Keratinocyte (primary cell): ENCODE results near the gene CNTNAP2. TPM values are rescaled to one million over a fixed set of nuclear protein-coding genes. Genes with fewer than 3 reads are reported as not detected.

Experiments
- DNase-seq: peaks from one replicate; pipeline ENCODE4 v3.0.0-alpha.2; 2011; ENCODE audit warnings: low read depth, missing footprints, low spot score
- FAIRE-seq: peaks from 2 replicates; lab custom pipeline; 2011; peaks lifted over from hg19 to GRCh38; lab: Jason Lieb, UNC
- H2AFZ ChIP-seq: 2 replicates; pipeline ENCODE4 v1.6.0; 2012; ENCODE audit warnings: low read length, control low read depth, inconsistent platforms; ENCODE audit not compliant: control insufficient read depth
- H3K27ac ChIP-seq: 2 replicates; pipeline ENCODE4 v1.5.1; 2011; ENCODE audit warnings: low read length; ENCODE audit not compliant: control insufficient read depth, insufficient read depth
- H3K27me3 ChIP-seq: 3 replicates; pipeline ENCODE4 v1.6.0; 2011; ENCODE audit warnings: low read length; ENCODE audit not compliant: control insufficient read depth, insufficient read depth; ENCODE audit errors: extremely low read depth
- H3K36me3 ChIP-seq, 2 experiments: 2 replicates in 1 of 2; 3 replicates in 1 of 2; pipeline ENCODE4 v1.5.1; 2011; ENCODE audit warnings: low read length in 2 of 2, mild to moderate bottlenecking in 1 of 2; ENCODE audit not compliant: control insufficient read depth in 2 of 2, insufficient read depth in 2 of 2; ENCODE audit errors: extremely low read depth in 1 of 2
- H3K4me1 ChIP-seq: 3 replicates; pipeline ENCODE4 v1.5.1; 2011; ENCODE audit warnings: low read length; ENCODE audit not compliant: control insufficient read depth, insufficient read depth; ENCODE audit errors: extremely low read depth
- H3K4me2 ChIP-seq: 3 replicates; pipeline ENCODE4 v1.6.0; 2011; ENCODE audit warnings: low read depth, low read length; ENCODE audit not compliant: control insufficient read depth, insufficient read depth; ENCODE audit errors: extremely low read depth
- H3K4me3 ChIP-seq, 3 experiments: fragments of 200-600 bp in 1 of 3; sonication (generic) in 1 of 3; 2 replicates in 2 of 3; 3 replicates in 1 of 3; pipeline ENCODE4 v1.5.1; 2011 to 2016; ENCODE audit warnings: low read length in 3 of 3, mild to moderate bottlenecking in 3 of 3, control low read depth in 2 of 3, inconsistent platforms in 1 of 3, low read depth in 1 of 3, mixed read lengths in 1 of 3, mixed run types in 1 of 3, moderate library complexity in 1 of 3; ENCODE audit not compliant: control insufficient read depth in 2 of 3, insufficient read depth in 2 of 3; ENCODE audit errors: extremely low read depth in 1 of 3
- H3K79me2 ChIP-seq: 2 replicates; pipeline ENCODE4 v1.6.0; 2012; ENCODE audit warnings: low read length; ENCODE audit not compliant: control insufficient read depth, insufficient read depth
- H3K9ac ChIP-seq: 3 replicates; pipeline ENCODE4 v1.6.0; 2011; ENCODE audit warnings: low read length; ENCODE audit not compliant: control insufficient read depth, insufficient read depth; ENCODE audit errors: extremely low read depth
- H3K9me1 ChIP-seq: 3 replicates; pipeline ENCODE4 v1.6.0; 2011; ENCODE audit warnings: low read length; ENCODE audit not compliant: control insufficient read depth, insufficient read depth; ENCODE audit errors: extremely low read depth
- H3K9me3 ChIP-seq: 2 replicates; pipeline ENCODE4 v1.5.1; 2012; ENCODE audit warnings: low read depth, low read length; ENCODE audit not compliant: control insufficient read depth
- H4K20me1 ChIP-seq: 3 replicates; pipeline ENCODE4 v1.6.0; 2011; ENCODE audit warnings: low read length; ENCODE audit not compliant: control insufficient read depth, insufficient read depth; ENCODE audit errors: extremely low read depth
- EZH2 ChIP-seq: IDR thresholded peaks from one replicate; pipeline ENCODE4 v1.6.1; 2012; ENCODE audit warnings: inconsistent platforms, mild to moderate bottlenecking, low read length, moderate library complexity
- dilution Hi-C: fragments of 300-500 bp; cut with MboI; formaldehyde crosslinking; loops from one replicate; pipeline ENCODE4 v1.7.0; 2020; ENCODE audit warnings: low sequenced_read_pairs; ENCODE audit not compliant: extremely low pct_ligation_motif_present
- polyA plus RNA-seq, 5 experiments: library from polyadenylated mRNA; depleted of rRNA in 3 of 5; stranded (reverse) in 3 of 5; stranded (forward) in 1 of 5; unstranded in 1 of 5; fragments of >200 nt; gene quantifications; 1 replicate in 1 of 5; 2 replicates in 3 of 5; 3 replicates in 1 of 5; pipeline versions ENCODE4 v1.2.1 to v1.2.3, GENCODE V29; 2011 to 2012; ENCODE audit warnings: missing spikeins in 2 of 5, low read depth in 1 of 5, low replicate concordance in 1 of 5
- TF ChIP-seq, protein P1 (sequence below), 3 experiments: IDR thresholded peaks in 1 of 3; conservative IDR thresholded peaks in 1 of 3; optimal IDR thresholded peaks in 1 of 3; 2 replicates in 2 of 3; 3 replicates in 1 of 3; pipeline versions ENCODE3 to v1.5.1; 2011; ENCODE audit warnings: low read length in 3 of 3, mild to moderate bottlenecking in 3 of 3, moderate library complexity in 2 of 3, control low read depth in 1 of 3, inconsistent platforms in 1 of 3; ENCODE audit not compliant: insufficient read depth in 2 of 3; ENCODE audit errors: extremely low read depth in 1 of 3

CNTNAP2 gene
- polyA plus RNA-seq, 1 donor (not counting 4 experiments of a cell fraction or from before 2014, with no cell fraction given): 1.4 TPM

GRCh38 chr7:147483634-147484292 is 1367.2 kb downstream of the CNTNAP2 start:
- no peak for DNase-seq
- dilution Hi-C loops: no loop called here

DNA sequence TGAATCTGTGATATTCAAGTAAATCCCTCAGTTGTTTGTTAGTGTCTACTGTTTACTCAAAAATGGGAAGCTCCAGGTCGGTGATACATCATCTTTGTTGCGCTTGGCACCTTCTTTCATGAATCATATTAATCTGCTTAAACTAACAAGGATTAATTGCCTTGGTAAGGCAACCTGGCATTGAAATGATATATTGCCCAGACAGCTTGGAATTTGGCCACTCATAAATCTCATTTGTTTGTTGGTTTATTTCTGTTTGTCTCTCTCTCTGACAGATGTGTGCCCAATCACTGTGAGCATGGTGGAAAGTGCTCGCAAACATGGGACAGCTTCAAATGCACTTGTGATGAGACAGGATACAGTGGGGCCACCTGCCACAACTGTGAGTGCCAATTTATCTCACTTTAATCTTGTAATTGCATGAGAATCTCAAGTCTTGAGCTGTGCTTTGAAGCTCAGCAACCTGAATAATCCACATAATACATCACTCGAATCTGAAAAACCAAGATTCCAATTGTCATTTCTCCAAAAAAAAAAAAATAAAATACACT is 1369.1 kb downstream of the CNTNAP2 start:
- no peak for DNase-seq
- H3K4me2 ChIP-seq: no peak overlapping the region
- no peaks in the 10 kb centered on the region for H3K27me3 ChIP-seq
- dilution Hi-C loops: no loop called here
- no peak overlapping the region for H2AFZ ChIP-seq
- no peaks in the 10 kb centered on the region for H3K36me3 ChIP-seq
- no peaks in the 10 kb centered on the region for H3K9me3 ChIP-seq
- no peaks in the 10 kb centered on the region for H3K79me2 ChIP-seq
- FAIRE-seq: no peak
- H3K9me1 ChIP-seq: no peaks in the 10 kb centered on the region
- no peak overlapping the region for H3K4me3 ChIP-seq
- H3K4me1 ChIP-seq: no peaks in the 10 kb centered on the region
- H3K9ac ChIP-seq: no peak overlapping the region
- TF ChIP-seq EZH2: no peak
- TF ChIP-seq, protein P1, sequence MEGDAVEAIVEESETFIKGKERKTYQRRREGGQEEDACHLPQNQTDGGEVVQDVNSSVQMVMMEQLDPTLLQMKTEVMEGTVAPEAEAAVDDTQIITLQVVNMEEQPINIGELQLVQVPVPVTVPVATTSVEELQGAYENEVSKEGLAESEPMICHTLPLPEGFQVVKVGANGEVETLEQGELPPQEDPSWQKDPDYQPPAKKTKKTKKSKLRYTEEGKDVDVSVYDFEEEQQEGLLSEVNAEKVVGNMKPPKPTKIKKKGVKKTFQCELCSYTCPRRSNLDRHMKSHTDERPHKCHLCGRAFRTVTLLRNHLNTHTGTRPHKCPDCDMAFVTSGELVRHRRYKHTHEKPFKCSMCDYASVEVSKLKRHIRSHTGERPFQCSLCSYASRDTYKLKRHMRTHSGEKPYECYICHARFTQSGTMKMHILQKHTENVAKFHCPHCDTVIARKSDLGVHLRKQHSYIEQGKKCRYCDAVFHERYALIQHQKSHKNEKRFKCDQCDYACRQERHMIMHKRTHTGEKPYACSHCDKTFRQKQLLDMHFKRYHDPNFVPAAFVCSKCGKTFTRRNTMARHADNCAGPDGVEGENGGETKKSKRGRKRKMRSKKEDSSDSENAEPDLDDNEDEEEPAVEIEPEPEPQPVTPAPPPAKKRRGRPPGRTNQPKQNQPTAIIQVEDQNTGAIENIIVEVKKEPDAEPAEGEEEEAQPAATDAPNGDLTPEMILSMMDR (optimal IDR thresholded peaks at IDR 0.05 in 1 of 3, IDR thresholded peaks at IDR 0.05 in 1 of 3, conservative IDR thresholded peaks at IDR 0.05 in 1 of 3; ENCODE audit: extremely low read depth in 1 of 3, insufficient read depth in 2 of 3, low read length in 3 of 3): no peak
- no peaks in the 10 kb centered on the region for H4K20me1 ChIP-seq
- no peak overlapping the region for H3K27ac ChIP-seq

More at GRCh38 chr7:147483634-147484292, 1367.2 kb downstream of the CNTNAP2 start:
- no peak for FAIRE-seq
- Histone ChIP-seq H3K4me3 (no peak overlapping the region), H3K9me3 (no peaks in the 10 kb centered on the region), H3K27me3 (no peaks in the 10 kb centered on the region), H3K9me1 (no peaks in the 10 kb centered on the region), H4K20me1 (no peaks in the 10 kb centered on the region), H3K4me2 (no peak overlapping the region), H3K79me2 (no peaks in the 10 kb centered on the region), H3K9ac (no peak overlapping the region), H2AFZ (no peak overlapping the region), H3K27ac (no peak overlapping the region), H3K4me1 (no peaks in the 10 kb centered on the region), H3K36me3 (no peaks in the 10 kb centered on the region)
- TF ChIP-seq EZH2: no peak
- TF ChIP-seq, protein P1 (optimal IDR thresholded peaks at IDR 0.05 in 1 of 3, IDR thresholded peaks at IDR 0.05 in 1 of 3, conservative IDR thresholded peaks at IDR 0.05 in 1 of 3; ENCODE audit: extremely low read depth in 1 of 3, insufficient read depth in 2 of 3, low read length in 3 of 3): no peak
